GM18861 (cell line): ENCODE measurements around the gene FAM163B.

Experiments used
- ATAC-seq: cut with Tn5 transposase; IDR thresholded peaks from one replicate; pipeline ENCODE4 v1.9.1; 2021; ENCODE audit not compliant: unreplicated experiment

FAM163B gene

GRCh38 chr9:133552236-133552635 is 57.0 kb downstream of the FAM163B start:
- no peak for ATAC-seq

GRCh38 chr9:133551446-133551845 is 57.7 kb downstream of the FAM163B start:
- no peak for ATAC-seq

- no peak for ATAC-seq
Measured at GRCh38 chr9:133547116-133547515, 62.1 kb downstream of the FAM163B start.

GRCh38 chr9:133546287-133546680 is 62.9 kb downstream of the FAM163B start:
- ATAC-seq: no peak

GRCh38 chr9:133545494-133546286 is 63.5 kb downstream of the FAM163B start:
- no peak for ATAC-seq

GRCh38 chr9:133543772-133544467 is 65.3 kb downstream of the FAM163B start:
- ATAC-seq: no peak

GRCh38 chr9:133542002-133542401 is 67.2 kb downstream of the FAM163B start:
- no peak for ATAC-seq

GRCh38 chr9:133540698-133541025 is 68.5 kb downstream of the FAM163B start:
- ATAC-seq: no peak

- ATAC-seq: no peak
Measured at GRCh38 chr9:133539991-133540697, 69.0 kb downstream of the FAM163B start.

GRCh38 chr9:133538851-133539833 is 70.0 kb downstream of the FAM163B start:
- no peak for ATAC-seq

- ATAC-seq: no peak
Measured at GRCh38 chr9:133538176-133538575, 71.0 kb downstream of the FAM163B start.

- ATAC-seq: no peak
Measured at GRCh38 chr9:133537257-133537656, 71.9 kb downstream of the FAM163B start.

- no peak for ATAC-seq
Measured at GRCh38 chr9:133536536-133536935, 72.7 kb downstream of the FAM163B start.

- no peak for ATAC-seq
Measured at GRCh38 chr9:133536080-133536479, 73.1 kb downstream of the FAM163B start.

- ATAC-seq: no peak
Measured at GRCh38 chr9:133535306-133535877, 73.8 kb downstream of the FAM163B start.

GRCh38 chr9:133534346-133535291 is 74.6 kb downstream of the FAM163B start, which contains the start of gene ADAMTSL2:
Gene ADAMTSL2, plus strand, starts transcription at chr9:133534704. Its CDS starts 2,009 bp downstream, at chr9:133536713.
- no peak for ATAC-seq

GRCh38 chr9:133533857-133534256 is 75.3 kb downstream of the FAM163B start:
- no peak for ATAC-seq

GRCh38 chr9:133532937-133533668 is 76.1 kb downstream of the FAM163B start:
- ATAC-seq: no peak
